Right atrium auricular region (tissue), 2 donors: ENCODE measurements around the gene CRELD1. TPM values are rescaled to one million over a fixed set of nuclear protein-coding genes. Genes with fewer than 3 reads are reported as not detected.
A peak's percentile ranks its signal among the peaks of the same experiment; 100 is the strongest.
"Not testable (repeated sequence)": the region's sequence is repeated elsewhere in the genome, so short reads cannot be mapped to it uniquely, and the experiment has no call there.

Experiments
- DNase-seq: peaks from one replicate; pipeline ENCODE4 v3.0.0-alpha.2; 2019; ENCODE audit warnings: low spot score
- H3K27ac ChIP-seq, 2 donors: fragments of 200-600 bp; sonication (generic); 1 replicate in 1 of 2; 2 replicates in 1 of 2; pipeline ENCODE4 v1.5.1; 2016 to 2019
- H3K27me3 ChIP-seq, 2 donors: fragments of 200-600 bp; sonication (generic); one replicate each; pipeline versions ENCODE4 v1.5.1 to v1.6.0; 2017 to 2019
- H3K36me3 ChIP-seq: fragments of 200-600 bp; sonication (generic); one replicate; pipeline ENCODE4 v1.5.1; 2016
- H3K4me1 ChIP-seq, 2 donors: fragments of 200-600 bp; sonication (generic); one replicate each; pipeline versions ENCODE4 v1.5.1 to v1.6.0; 2017 to 2019
- H3K4me3 ChIP-seq, 2 donors: fragments of 200-600 bp; sonication (generic); 1 replicate in 1 of 2; 2 replicates in 1 of 2; pipeline ENCODE4 v1.5.1; 2017 to 2019; ENCODE audit warnings: mild to moderate bottlenecking in 1 of 2, moderate library complexity in 1 of 2
- H3K9me3 ChIP-seq, 2 donors: fragments of 200-600 bp; sonication (generic); one replicate each; pipeline ENCODE4 v1.5.1; 2019
- total RNA-seq, 2 donors: library from RNA; depleted of rRNA; stranded (reverse); fragments of >200 nt; gene quantifications; one replicate each; pipeline ENCODE4 v1.1.0, GENCODE V29; 2016
- TF ChIP-seq, protein P1 (sequence below), 2 donors: fragments of 200-600 bp; sonication (generic); IDR thresholded peaks; one replicate each; pipeline ENCODE4 v1.5.1; 2019; ENCODE audit warnings: antibody characterized with exemption in 2 of 2

The CRELD1 gene
- total RNA-seq, 2 donors from 2014 or later, result 63.9 to 79.0 TPM

DNA sequence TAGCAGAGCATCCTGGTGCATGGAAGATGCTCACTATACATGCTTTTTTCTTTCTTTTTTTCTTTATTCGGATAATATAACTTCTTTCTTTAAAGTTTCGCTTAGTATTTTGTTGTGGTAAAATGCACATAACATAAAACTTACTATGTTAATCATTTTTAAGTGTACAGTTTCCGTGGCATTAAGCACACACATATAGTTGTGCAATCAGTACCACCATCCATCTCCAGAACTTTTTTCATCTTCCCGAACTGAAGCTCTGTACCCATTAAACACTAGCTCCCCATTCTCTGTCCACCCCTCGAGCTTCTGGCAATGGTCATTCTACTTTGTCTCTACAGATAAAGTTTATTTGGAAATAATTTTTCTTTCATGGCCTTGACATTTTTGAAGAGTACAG, 44.2 kb upstream of the CRELD1 start:
- H3K27ac ChIP-seq, result no peak overlapping the region
- H3K27me3 ChIP-seq, result no peaks in the 10 kb centered on the region
- H3K4me1 ChIP-seq, result peaks cover 0 to 29% of the 10 kb centered on the region in 2 donors
- H3K36me3 ChIP-seq, result peaks cover 13% of the 10 kb centered on the region
- no peak overlapping the region for H3K4me3 ChIP-seq
- TF ChIP-seq, protein P1, sequence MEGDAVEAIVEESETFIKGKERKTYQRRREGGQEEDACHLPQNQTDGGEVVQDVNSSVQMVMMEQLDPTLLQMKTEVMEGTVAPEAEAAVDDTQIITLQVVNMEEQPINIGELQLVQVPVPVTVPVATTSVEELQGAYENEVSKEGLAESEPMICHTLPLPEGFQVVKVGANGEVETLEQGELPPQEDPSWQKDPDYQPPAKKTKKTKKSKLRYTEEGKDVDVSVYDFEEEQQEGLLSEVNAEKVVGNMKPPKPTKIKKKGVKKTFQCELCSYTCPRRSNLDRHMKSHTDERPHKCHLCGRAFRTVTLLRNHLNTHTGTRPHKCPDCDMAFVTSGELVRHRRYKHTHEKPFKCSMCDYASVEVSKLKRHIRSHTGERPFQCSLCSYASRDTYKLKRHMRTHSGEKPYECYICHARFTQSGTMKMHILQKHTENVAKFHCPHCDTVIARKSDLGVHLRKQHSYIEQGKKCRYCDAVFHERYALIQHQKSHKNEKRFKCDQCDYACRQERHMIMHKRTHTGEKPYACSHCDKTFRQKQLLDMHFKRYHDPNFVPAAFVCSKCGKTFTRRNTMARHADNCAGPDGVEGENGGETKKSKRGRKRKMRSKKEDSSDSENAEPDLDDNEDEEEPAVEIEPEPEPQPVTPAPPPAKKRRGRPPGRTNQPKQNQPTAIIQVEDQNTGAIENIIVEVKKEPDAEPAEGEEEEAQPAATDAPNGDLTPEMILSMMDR (IDR thresholded peaks at IDR 0.05), result no peak
- no peaks in the 10 kb centered on the region for H3K9me3 ChIP-seq
- no peak for DNase-seq

DNA sequence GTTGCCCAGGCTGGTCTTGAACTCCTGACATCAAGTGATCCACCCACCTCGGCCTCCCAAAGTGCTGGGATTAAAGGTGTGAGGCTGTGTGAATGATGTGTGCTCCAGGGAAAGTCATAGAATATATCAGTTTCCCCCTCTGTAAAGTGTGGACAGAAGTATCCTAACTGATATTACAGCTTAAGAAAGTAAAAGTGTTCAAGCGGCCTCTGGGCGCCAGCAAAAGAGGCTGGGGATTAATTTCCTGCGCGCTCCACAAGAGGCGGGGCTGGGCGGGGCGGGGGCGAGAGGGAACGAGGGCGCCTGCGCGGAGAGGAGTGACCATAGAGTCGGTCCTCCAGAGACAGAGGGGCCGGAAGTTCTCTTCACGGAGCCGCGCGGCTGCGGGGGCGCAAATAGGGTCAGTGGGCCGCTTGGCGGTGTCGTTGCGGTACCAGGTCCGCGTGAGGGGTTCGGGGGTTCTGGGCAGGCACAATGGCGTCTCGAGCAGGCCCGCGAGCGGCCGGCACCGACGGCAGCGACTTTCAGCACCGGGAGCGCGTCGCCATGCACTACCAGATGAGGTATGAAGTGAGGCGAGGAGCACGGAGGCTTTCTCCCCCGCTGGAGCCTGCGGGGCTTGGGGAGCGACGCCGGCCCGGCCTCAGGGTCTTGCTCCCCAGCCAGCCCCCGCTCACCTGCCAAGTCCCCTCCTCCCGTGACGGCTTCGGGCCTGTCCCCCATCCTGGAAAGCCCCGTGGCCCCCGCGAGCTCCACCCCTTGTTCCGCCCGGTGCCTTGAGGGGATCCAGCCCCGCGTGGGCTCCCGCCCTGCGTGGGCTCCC, 43.2 kb upstream of the CRELD1 start, which contains the start of gene JAGN1:
Gene JAGN1 (plus strand): TSS at position 362 of the 823 bp plus-strand sequence. CDS start 113 bp downstream, at position 475.
- DNase-seq, result peak; percentile 91
- Histone ChIP-seq H3K9me3 (no peaks in the 10 kb centered on the region), H3K4me1 (peaks cover 0 to 29% of the 10 kb centered on the region in 2 donors), H3K36me3 (peaks cover 13% of the 10 kb centered on the region), H3K4me3 (peak within 1 kb of the TSS; percentile 82 to 97), H3K27me3 (no peaks in the 10 kb centered on the region), H3K27ac (peak within 1 kb of the TSS; percentile 94 to 98)
- TF ChIP-seq, protein P1 (IDR thresholded peaks at IDR 0.05), result peak in 1 of 2 donors; percentile 37

DNA sequence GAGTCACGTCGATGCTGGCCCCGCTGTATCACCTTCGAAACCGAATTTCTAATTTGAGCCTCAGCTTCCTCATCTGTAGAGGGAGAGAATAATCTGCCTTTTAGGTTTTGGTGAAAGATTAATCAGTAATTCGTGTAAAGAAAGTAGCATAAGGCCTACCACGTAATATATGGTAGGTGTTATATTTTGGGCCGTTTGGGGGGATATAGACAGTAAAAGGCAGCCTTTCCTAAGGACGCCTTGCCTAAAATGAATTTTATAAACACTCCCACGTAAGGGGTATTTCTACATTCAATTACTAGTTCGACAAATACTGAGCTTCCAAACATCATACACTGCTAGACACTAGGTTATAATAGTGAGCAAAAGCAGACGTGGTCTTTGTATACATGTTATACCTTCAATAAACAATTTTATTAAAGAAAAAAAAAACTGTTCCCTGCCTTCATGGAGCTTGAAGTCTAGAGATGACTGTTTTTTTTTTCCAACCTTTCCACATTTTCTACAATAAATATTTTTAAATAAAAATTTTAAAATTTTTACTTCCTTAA, 42.5 kb upstream of the CRELD1 start:
- TF ChIP-seq, protein P1 (IDR thresholded peaks at IDR 0.05), result no peak
- Histone ChIP-seq H3K27ac (peak overlapping the region; percentile 94 to 98), H3K4me1 (peaks cover 0 to 29% of the 10 kb centered on the region in 2 donors), H3K36me3 (peaks cover 13% of the 10 kb centered on the region), H3K9me3 (no peaks in the 10 kb centered on the region), H3K4me3 (peak overlapping the region; percentile 82 to 97), H3K27me3 (no peaks in the 10 kb centered on the region)
- no peak for DNase-seq

GRCh38 chr3:9893739-9894138, 39.9 kb upstream of the CRELD1 start:
- no peak overlapping the region for H3K27ac ChIP-seq
- H3K36me3 ChIP-seq, result peaks cover 13% of the 10 kb centered on the region
- H3K9me3 ChIP-seq, result no peaks in the 10 kb centered on the region
- TF ChIP-seq, protein P1 (IDR thresholded peaks at IDR 0.05), result no peak
- no peak for DNase-seq
- peaks cover 0 to 29% of the 10 kb centered on the region in 2 donors for H3K4me1 ChIP-seq
- no peaks in the 10 kb centered on the region for H3K27me3 ChIP-seq
- no peak overlapping the region for H3K4me3 ChIP-seq

GRCh38 chr3:9895715-9896114, 37.9 kb upstream of the CRELD1 start:
- not testable (repeated sequence) for H3K4me3 ChIP-seq, H3K9me3 ChIP-seq, H3K27ac ChIP-seq, DNase-seq, H3K27me3 ChIP-seq
- Histone ChIP-seq H3K36me3 (peaks cover 13% of the 10 kb centered on the region), H3K4me1 (peaks cover 0 to 25% of the 10 kb centered on the region in 2 donors)

DNA sequence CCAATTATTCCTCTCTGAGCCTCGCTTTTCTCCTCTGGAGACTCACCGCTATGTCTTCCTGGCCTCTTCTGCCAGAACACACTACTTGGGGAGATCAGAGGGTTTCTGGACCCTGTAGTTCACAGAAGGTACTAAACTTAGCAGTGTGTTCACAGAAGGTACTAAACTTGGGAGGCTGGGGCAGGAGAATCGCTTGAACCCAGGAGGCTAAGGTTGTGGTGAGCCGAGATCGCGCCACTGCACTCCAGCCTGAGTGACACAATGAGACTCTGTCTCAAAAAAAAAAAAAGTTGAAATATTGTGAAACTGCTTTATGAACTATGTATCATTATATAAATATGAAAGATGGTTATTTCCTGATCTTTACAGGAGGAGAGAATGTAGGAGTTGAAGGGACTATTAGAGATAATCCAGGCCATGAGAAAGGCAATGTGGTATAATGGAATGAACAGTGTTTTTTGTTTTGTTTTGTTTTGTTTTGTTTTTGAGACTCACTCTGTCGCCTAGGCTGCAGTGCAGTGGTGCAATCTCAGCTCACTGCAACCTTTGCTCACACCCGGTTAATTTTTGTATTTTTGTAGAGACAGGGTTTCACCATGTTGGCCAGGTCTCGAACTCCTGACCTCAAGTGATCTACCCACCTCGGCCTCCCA, 36.8 kb upstream of the CRELD1 start:
- not testable (repeated sequence) for H3K9me3 ChIP-seq, H3K27ac ChIP-seq, DNase-seq, H3K27me3 ChIP-seq, H3K4me3 ChIP-seq
- peaks cover 13% of the 10 kb centered on the region for H3K36me3 ChIP-seq
- H3K4me1 ChIP-seq, result peaks cover 0 to 15% of the 10 kb centered on the region in 2 donors
